ENCODE results near the gene LSM11.
A peak's percentile ranks its signal among the peaks of the same experiment; 100 is the strongest.
"Not testable (repeated sequence)": the region's sequence is repeated elsewhere in the genome, so short reads cannot be mapped to it uniquely, and the experiment has no call there.

LSM11 gene

DNA sequence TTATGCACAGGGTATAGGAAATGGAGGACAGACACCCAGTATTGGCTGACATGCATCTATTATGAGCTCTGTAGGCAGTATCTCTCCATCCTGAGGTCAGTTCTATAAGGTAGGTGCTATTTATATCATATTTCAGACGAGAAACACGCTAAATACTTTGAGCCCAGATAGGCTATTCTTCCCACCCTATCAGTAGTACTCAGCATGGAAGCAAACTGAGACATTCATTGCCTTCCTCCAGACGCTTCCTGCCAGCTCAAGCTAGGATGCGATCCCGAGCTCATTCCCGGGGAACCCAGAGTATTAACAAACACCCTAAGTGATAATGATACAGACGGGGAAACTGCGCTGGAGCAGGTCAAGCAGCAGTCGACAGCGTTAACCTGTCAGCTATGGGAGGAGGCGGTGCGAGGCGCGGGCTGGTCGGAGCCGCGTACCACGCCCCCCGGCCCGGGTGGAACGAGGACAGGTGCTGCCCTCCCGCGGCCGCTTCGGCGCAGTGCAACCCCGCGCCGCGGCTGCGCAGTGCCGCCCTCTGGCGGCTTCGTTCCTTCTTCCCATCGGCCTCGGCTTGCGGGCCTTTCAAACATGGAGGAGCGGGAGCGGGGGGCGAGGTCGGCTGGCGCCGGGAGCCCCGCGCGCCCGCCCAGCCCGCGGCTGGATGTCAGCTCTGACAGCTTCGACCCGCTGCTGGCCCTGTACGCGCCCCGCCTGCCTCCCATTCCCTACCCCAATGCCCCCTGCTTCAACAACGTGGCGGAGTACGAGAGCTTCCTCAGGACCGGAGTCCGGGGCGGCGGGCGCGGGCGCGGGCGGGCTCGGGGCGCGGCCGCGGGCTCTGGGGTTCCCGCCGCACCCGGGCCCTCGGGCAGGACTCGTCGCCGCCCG lies at the start of gene LSM11:
TSS of gene LSM11 (plus strand) at position 550 of the 888 bp plus-strand sequence. CDS start at position 589, 39 bp downstream.
- DNase-seq = peak; percentile 94

DNA sequence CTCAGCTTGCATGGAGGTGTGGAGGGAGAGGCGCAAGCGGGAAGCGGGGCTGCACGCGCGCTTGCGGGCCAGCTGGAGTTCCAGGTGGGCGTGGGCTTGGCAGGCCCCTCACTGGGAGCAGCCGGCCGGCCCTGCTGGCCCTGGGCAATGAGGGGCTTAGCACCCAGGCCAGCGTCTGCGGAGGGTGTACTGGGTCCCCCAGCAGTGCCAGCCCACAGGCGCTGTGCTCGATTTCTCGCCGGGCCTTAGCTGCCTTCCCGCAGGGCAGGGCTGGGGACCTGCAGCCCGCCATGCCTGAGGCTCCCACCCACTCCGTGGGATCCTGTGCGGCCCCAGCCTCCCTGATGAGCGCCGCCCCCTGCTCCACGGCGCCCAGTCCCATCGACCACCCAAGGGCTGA lies 49.7 kb upstream of the LSM11 start:
- DNase-seq = not testable (repeated sequence)

DNA sequence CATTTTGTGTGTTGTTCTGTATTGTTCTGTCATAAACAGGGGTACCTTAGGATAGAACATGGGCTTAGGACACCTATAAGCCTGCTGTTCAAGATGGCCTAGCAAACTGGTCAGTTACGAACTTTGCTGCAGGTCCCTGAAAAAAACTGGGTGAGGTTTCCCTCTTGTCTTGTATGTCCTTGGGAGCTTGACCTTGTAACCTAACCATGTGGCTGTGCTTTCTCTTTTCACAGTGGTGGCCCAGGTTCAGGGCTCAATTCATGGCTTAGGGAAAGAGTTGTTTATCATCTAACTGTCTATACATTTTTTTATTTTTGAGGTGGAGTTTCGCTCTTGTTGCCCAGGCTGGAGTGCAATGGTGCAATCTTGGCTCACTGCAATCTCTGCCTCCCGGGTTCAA lies 47.4 kb upstream of the LSM11 start:
- not testable (repeated sequence) for DNase-seq

DNA sequence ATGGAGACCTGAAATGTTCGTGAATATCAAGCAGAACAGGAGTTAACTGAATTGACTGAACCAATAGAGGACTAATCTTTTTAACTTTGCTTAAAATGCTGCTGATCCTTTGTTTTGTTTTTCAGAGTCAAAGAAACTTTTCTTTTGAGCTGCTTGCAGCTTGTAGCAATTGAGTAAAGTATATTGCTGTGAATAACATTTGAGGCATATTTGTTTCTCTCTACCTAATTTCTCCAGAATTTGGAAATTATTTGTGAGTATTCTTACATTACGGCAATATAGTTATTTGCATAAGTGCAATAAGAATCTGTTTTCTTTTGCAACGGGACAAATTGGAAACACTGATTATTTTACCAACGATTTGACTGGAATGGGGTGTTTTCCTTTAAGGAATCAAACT lies 44.8 kb upstream of the LSM11 start:
- not testable (repeated sequence) for DNase-seq

DNA sequence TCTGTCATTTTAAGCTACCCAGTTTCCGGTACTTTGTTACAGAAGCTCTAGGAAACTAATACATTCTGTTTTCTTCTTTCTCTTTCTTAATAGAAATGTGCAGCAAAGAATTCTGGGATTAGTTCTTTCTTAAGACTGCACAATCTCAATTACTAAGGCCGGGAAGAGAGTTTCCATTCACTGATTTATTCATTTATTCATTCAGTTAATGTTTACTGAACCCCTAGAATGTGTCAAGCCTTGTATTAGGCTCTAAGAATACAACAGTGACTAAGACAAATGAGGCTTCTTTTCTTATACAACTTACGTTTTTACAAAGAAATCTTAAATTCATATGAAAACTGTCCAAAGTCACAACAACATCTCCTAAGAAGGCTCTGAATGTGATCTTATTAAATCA lies 39.8 kb upstream of the LSM11 start:
- no peak for DNase-seq

DNA sequence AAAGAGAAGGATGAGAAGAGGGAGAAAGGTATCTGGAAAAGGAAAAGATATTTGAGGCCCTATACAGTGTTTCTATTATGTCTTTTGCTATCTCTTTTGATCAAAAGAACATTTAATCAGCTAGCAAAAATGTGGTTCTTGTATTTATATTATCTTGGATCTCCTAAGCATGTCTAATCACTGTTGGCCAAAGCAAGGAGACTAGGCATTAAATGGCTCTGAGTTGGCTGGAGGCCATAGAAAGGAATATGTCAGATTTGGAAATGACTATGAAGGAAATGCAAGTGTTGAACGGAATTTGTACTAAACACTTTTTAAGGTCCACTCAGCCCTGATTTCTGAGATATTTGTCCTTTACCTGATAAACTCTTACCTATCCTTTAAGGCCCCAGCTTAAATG lies 34.6 kb upstream of the LSM11 start:
- no peak for DNase-seq

DNA sequence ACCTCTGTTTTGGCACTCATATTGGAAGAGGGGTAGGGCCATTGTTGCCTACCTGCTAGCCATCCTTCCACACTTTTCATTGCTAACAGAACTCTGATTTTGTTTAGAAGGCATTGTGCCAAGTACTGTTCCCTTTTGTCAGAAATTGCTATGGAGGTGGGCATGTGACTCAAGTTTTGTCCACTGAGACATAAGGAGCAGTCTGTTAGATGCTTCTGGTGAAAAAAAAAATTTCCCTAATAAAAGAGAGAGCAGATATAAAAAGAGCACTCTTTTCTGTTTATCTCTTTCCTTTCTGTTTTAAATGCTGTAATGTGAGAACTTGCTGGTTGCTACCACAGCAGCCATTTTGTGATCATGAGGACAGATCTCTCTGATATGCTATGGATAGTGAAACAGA lies 34.2 kb upstream of the LSM11 start:
- no peak for DNase-seq

DNA sequence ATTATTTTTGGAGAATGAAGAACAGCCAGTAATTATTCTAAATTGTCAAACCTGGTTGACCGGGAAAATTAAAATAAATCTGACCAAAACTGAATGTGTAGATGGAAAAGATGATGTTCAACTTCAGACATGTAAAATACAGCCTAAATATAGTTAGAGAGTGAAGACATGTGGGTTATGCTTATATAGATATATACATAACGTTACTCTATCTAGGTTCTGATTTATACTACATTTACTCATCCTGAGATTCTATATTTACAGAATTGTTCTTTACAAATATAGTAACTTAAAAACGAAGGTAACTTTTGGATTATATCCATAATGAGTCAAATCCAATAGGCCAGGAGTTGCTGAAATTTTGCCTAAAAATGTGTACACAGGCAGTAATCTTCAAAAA lies 33.1 kb upstream of the LSM11 start:
- DNase-seq = no peak

DNA sequence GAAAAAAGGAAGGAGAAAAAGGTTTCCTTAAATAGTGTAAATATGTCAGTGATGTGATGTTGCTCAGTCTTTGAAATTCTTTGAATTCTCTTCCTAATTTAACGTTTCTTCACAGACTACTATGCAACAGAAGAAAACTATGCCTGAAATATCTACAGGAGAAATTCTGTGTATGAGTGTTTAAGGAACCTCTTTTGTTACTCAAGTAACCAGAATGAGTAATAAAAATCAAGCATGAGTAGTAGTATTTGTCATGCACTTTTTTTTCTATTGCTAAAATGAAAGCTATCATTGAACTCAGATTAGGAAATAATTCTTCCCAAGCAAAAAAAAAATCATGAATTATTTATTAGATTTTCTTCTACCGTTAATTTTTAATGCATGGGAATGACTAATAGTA lies 32.6 kb upstream of the LSM11 start:
- no peak for DNase-seq

DNA sequence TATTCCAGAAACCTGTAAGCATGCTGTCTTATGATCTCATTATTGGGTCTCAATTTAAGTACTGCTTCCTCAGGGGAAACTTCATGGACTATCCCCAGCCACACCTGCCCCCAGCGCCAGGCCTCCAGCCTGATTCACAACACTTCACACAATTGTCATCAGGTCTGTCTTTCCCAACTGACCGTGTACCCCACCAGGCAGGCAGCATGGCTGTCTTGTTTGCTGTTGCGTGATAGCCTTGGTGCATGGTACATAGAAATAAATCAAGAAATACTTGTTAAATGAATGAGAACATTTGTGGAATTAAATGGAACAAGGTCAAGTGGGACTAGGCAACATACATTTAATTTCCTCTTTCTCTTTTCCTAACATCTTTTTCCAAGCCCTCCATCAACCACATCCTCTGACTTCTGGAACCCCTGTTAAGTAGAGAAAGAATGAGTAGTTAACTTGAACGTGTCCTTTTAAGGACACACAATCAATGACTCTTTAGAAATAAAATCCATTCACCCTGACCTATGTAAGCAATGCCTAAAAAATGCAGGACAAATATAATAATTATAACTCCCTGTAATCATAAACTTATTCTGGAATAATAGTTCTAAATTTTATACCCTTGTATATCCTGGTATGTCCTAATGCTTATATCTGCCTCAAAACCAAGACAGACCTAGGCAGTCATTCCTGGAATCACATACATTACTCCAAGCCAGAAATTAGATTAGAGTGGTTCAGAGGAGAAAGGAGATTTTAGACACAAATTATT lies 29.5 kb upstream of the LSM11 start:
- no peak for DNase-seq

DNA sequence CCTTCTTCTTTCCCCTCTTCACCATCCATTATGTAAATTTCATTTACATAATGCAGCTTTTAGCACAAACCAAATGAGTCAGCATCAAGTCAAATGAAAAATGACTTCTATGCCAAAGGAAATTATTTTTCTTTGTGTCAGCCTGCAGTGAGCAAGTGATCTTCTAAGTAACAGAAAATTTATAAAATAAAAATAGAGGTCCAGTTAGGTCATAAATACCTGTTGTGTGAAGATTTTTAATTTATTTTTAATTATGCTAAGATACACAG lies 29.0 kb upstream of the LSM11 start:
- no peak for DNase-seq

DNA sequence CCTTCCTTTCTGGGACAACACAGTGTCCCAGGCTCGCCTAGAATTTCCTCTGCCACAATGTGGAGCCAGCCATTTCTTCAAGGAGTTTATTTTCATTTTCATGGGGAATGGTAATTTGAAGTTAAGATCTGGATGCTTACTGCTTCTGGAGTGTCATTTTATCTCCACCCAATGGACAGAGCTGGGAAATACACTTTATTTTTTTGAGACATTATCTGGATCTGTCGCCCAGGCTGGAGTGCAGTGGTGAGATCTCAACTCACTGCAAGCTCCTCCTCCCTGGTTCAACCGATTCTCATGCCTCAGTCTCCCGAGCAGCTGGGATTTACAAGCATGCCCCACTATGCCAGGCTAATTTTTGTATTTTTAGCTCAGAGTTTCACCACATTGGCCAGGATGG lies 25.0 kb upstream of the LSM11 start:
- peak; percentile 32 for DNase-seq

DNA sequence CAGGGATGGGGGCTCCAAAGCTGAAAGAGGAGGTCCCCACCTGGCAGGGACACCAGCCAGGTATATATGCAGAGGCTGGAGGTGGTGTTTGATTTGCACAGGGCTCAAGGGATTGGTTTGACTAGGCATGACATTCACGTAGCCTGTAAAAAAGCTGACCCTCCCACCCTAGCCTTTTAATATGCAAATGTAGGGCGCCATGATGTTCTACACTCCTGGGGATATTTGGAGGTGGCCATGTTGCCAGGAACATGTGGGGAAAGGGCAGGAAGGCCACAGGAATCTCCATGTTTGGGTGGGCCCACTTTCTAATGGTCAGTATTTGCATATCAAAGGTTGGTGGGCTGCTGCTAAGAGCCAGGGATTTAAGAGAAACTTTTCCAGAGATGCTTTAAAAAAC lies 24.3 kb upstream of the LSM11 start:
- no peak for DNase-seq

DNA sequence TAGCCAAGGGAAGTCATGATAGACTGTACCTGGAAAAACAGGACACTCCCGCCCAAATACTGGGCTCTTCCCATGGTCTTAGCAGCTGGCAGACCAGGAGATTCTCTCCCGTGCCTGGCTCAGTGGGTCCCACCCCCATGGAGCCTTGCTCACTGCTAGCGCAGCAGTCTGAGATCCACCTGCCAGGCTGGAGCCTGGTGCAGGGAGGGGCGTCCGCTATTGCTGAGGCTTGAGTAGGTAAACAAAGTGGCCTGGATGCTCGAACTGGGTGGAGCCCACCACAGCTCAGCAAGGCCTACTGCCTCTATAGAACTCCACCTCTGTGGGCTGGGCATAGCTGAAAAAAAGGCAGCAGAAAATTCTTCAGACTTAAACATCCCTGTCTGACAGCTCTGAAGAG lies 22.4 kb upstream of the LSM11 start:
- DNase-seq = no peak

DNA sequence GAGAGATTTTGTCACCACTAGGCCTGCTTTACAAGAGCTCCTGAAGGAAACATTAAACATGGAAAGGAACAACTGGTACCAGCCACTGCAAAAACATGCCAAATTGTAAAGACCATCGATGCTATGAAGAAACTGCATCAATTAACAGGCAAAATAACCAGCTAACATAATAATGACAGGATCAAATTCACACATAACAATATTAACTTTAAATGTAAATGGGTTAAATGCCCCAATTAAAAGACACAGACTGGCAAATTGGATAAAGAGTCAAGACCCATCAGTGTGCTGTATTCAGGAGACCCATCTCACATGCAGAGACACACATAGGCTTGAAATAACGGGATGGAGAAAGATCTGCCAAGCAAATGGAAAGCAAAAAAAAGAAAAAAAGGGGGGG lies 20.6 kb upstream of the LSM11 start:
- not testable (repeated sequence) for DNase-seq

DNA sequence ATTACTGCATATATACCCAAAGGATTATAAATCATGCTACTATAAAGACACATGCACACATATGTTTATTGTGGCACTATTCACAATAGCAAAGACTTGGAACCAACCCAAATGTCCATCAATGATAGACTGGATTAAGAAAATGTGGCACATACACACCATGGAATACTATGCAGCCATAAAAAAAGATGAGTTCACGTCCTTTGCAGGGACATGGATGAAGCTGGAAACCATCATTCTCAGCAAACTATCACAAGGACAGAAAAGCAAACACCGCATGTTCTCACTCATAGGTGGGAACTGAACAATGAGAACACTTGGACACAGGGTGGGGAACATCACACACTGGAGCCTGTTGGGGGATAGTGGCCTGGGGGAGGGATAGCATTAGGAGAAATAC lies 16.9 kb upstream of the LSM11 start:
- not testable (repeated sequence) for DNase-seq

DNA sequence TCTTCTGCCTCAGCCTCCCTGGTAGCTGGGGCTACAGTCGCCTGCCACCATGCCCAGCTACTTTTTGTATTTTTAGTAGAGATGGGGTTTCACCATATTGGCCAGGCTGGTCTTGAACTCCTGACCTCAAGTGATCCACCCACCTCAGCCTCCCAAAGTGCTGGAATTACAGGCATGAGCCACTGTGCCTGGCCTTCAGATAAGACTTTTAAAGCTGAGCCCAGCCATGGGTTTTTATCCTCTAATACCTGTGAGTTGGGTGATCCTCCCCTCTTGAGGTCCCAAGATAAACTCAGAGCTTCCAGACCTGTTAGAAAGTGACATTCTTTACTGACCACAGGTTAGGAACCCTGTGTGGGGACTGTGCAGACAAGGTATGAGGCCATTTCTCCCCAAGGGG lies 15.7 kb upstream of the LSM11 start:
- not testable (repeated sequence) for DNase-seq

DNA sequence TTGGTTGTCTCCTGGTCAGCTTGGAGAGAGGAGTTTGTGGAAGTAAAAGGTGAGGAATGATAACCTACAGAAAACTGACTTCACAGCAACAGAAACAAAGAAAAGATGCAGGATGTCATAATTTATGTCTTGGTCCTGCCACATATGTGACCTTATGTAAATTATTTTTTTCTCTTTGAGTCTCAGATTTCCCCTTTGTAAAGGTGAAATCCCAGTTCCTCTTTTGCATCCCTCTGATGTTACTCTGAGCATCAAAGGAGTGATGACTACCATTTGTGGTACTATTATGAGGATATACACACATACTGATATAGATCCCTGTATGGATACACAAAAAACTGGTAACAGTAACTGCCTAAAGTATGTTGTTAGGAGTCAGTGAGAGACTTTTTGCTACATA lies 13.7 kb upstream of the LSM11 start:
- no peak for DNase-seq

DNA sequence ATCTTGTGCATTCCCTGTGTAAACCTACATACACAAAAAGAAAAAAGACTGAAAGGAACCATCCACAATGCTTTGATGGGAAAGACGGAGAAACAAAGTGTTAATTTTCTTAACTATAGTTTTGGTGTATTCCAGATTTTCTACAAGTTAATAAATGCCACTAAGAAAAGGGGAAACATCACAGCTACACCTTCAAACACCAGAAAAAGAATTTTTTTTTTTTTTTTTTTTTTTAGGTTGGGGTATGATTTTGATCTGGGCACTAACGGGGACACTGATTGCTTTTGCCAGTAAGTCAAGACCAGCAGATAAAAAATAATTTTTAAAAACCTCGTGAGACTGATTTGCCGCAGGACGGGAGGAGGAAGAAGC lies 12.6 kb upstream of the LSM11 start:
- DNase-seq = no peak

DNA sequence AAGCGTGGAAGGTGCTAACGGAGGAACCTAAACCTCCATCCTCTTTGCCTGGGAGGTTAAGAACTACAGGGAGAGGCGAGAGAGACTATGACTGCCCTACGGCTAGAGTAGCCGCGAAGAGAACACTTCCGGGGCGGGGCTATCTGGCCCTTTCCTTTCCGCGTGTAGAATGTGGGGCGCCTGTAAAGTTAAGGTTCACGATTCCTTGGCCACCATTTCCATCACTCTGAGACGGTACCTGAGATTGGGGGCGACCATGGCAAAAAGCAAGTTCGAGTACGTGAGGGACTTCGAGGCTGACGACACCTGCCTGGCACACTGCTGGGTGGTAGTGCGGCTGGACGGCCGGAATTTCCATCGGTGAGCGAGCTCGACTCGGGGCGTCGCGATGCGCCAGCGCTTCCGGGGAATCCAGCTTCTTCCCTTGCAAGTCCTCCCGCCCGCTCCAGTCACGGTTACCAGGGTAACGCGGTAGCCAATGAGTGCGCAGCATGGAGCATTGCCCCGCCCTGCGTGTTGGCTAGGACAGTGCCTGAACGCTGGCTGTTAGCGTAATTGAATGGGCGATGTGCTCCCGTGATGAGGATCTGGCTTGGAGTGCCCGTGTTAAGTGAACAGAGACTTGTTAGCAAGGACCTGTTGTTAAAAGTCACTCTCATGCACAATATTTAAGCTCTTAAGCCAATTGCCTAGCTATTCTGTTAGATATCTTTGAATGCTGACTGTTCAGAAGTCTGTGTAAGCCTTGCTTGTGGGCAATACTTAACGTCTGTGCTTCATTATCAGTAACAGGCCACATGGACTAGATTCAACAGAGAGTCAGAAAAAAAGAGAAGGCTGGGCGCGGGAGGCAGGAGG lies 12.0 kb upstream of the LSM11 start, which contains the start of gene THG1L:
TSS of gene THG1L (plus strand) at position 149 of the 858 bp plus-strand sequence. CDS start at position 170, 21 bp downstream.
- DNase-seq = peak; percentile 98

DNA sequence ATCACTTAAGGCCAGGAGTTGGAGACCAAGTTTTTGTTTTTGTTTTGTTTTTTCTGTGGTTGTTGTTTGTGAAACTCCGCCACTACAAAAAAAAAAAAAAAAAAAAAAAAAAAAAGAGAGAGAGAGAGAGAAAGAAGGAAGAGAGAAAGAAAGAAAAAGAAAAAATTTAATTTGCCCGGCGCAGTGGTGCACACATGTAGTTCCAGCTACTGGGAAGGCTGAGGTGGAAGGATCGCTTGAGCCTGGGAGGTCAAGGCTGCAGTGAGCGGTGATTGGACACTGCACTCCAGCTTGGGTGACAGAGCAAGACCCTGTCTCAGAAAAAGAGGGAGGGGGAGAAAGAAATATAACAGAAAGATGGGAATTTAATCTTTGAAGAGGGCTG lies 11.4 kb upstream of the LSM11 start:
- DNase-seq = no peak

DNA sequence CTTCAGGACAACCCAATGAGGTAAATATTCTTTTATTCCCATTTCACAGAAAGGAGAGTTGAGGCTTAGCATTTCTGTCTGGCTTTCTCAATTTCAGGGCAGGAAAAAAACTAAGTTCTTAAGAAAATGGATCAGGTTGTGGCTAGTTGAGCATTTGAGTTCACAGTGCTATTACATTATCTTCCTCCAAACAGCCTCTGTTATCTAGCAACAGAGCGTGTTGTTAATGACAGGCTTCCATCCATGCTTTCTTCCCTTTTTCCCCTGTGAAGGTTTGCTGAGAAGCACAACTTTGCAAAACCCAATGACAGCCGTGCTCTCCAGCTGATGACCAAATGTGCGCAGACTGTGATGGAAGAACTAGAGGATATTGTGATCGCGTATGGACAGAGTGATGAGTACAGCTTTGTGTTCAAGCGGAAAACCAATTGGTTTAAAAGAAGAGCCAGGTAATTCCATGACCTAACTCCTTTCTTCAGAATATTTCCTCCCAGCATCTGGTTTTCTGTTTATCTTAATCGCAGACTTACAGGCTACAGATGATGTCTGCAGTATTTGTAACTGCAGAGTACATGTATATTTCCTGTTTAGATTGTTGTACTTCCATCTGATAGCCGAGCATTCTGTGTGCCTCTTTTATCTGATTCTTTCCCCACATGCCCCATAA lies 10.8 kb upstream of the LSM11 start:
- no peak for DNase-seq

DNA sequence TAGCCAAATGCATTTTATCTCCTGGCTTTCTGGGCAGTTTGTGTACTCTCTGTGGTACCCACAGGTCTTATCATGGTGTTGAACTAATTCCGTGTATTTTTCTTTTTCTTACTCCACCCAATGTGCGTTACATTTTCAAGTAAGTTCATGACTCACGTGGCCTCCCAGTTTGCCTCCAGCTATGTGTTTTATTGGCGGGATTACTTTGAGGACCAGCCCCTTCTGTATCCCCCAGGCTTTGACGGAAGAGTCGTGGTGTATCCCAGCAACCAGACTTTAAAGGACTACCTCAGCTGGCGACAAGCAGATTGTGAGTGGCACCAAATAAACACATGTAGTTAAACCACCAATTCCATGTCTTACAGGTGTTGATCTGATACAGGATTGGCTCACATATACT lies 9.1 kb upstream of the LSM11 start:
- DNase-seq = no peak
